HG03196 (cell line): Measurements from ENCODE around the gene GPR107.

ENCODE experiments used
- ATAC-seq: cut with Tn5 transposase; IDR thresholded peaks from one replicate; pipeline ENCODE4 v1.9.1; 2021; ENCODE audit not compliant: unreplicated experiment

The GPR107 gene

GRCh38 chr9:130179331-130179907 lies 125.7 kb downstream of the GPR107 start:
- ATAC-seq, result no peak

DNA sequence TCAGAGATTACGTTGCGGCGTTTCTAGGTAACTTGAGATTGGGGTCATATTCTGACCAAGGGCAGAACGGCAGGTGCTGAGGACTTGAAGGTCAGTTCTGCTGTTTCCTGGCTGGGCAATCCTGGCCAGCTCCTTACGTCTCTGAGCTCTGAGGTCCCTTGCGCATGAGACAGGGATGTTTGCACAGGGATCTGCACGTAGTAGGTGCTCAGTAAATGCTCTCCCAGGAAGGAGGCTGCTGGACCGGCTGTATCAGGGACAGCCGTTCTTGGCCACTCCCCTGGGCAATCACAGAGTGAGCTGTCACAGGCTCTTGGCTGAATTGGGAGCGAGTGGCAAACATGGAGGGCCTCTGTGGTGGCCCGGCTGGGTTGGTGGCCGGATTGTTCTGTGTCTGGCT lies 126.8 kb downstream of the GPR107 start:
- ATAC-seq, result no peak

GRCh38 chr9:130181678-130182380 lies 128.1 kb downstream of the GPR107 start:
- no peak for ATAC-seq

DNA sequence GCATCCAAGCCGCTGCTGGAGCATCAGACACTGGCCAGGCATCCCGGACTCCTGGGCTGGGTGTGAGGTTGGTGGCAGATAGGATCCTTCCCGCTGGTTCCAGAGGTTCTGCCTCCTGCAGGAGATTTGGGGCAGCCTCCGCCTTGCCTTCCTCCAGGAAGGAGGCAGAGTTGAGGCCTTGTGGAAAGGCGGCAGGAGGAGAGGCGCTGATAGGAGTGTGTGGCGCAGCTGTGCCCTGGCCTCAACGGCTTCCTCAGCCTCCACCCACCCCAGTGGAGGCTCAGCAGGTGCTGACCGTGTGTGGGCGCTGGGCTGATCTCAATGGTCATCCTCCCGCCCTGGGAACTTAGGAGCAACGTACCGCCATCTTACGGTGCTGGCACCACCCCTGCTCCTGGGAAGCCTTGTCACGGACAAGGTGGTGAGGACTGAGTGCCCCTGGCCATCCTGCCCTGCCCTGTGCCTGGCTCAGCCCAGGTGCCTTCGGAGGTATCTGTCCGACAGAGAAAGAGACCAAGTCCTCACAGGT lies 128.7 kb downstream of the GPR107 start:
- no peak for ATAC-seq

GRCh38 chr9:130183133-130183762 lies 129.5 kb downstream of the GPR107 start:
- no peak for ATAC-seq

- ATAC-seq, result no peak
Measured at GRCh38 chr9:130185017-130185416, 131.3 kb downstream of the GPR107 start.

DNA sequence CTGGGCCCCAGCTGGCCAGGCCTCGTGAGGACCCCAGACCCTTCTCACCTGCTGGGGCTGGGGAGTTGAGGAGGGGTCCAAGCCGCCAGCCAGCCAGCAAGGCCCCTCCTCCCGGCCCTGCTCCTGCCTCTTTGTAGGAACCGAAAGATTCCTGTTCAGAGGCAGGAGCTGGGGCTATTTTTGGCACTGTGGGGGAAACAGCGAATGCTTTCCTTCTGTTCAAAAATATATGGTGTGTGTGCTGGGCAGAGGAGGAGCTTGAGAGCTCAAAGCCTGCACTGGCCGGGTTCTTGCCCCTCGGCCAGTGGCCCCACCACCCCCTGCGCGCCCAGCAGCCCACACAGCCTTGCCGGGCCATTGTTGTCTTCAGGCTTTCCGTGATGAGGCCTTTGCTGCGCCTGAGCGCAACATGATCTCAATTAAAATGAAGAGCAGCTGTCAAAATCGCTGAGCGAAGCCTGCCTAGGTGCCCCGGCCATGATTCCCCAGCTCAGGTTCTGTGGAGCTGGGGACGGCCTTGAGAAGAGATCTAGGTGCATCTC lies 131.9 kb downstream of the GPR107 start:
- ATAC-seq, result no peak

DNA sequence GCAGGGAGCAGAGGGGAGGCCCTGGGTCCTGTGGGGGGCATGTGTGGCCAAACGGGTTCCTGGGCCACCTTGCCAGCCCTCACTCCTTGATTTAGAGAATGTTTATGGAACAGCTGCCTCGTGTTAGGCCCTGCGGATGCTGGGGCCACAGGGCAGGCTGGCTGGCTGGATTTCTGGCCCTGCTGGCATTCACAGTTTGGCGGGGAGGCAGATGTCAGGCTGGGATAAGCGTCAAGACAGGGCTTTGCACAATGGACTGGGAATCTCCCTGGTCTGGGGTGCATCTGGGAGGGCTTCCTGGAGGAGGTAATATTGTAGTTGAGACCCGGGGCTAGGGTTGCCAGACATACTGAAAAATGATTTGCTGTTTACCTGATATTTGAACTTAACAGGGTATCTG lies 132.3 kb downstream of the GPR107 start:
- no peak for ATAC-seq

DNA sequence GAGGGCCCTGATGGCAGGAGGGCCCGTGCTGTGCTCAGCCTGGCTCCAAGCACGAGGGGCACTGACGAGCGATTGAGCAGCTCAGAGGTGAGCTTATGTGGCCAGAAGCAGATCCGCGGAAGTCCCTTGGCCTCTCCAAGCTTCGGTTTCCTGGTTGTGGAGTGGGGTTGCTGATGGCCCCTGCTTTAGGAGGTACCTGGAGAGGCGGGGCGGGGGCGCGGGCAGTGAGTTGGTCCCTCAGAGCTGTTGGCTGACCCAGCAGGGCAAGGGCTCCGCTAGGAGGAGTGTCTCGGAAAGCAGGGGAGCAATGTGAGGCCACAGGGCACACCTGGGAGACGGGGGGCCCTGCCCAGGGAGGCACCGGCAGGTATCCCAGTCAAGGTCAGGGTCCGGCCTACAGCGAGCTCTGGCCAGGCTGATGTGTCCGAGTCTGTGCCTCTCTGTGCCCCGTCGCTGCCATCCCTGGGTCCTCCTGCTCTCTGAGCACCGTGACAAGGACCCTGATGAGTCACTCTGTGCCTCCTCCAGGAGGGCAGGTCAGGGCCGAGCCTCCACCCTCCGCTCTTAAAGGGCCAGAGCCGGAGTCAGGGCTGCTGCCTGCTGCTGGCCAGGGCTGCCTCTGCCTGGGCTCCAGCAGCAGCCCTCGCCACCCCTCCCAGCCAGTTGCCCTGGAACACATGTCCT lies 133.3 kb downstream of the GPR107 start:
- no peak for ATAC-seq

GRCh38 chr9:130187523-130187846 lies 133.8 kb downstream of the GPR107 start:
- no peak for ATAC-seq

- ATAC-seq, result no peak
Measured at GRCh38 chr9:130188860-130189481, 135.3 kb downstream of the GPR107 start.
